HUES48 (cell line): ENCODE data around the gene DYSF.

Experiments
- H3K27ac ChIP-seq: one replicate; pipeline ENCODE4 v1.7.0; 2013; ENCODE audit warnings: low read depth, low read length, inconsistent platforms
- H3K27me3 ChIP-seq: 2 replicates; pipeline ENCODE4 v1.6.1; 2013; ENCODE audit warnings: mild to moderate bottlenecking, low read length; ENCODE audit not compliant: control insufficient read depth, insufficient read depth
- H3K36me3 ChIP-seq: 2 replicates; pipeline ENCODE4 v1.6.1; 2013; ENCODE audit warnings: low read length; ENCODE audit not compliant: control insufficient read depth, insufficient read depth
- H3K4me1 ChIP-seq: 2 replicates; pipeline ENCODE4 v1.6.1; 2013; ENCODE audit warnings: mild to moderate bottlenecking, low read length; ENCODE audit not compliant: control insufficient read depth, insufficient read depth
- H3K4me3 ChIP-seq: 2 replicates; pipeline ENCODE4 v1.5.1; 2013; ENCODE audit warnings: mild to moderate bottlenecking, low read depth, low read length
- H3K9ac ChIP-seq: 2 replicates; pipeline ENCODE4 v1.6.1; 2013; ENCODE audit warnings: mild to moderate bottlenecking, low read depth, low read length, moderate library complexity
- H3K9me3 ChIP-seq: 2 replicates; pipeline ENCODE4 v1.6.1; 2013; ENCODE audit warnings: low read length; ENCODE audit not compliant: control insufficient read depth, insufficient read depth

The DYSF gene

GRCh38 chr2:71564361-71564760 lies 111.0 kb downstream of the DYSF start:
- no peak overlapping the region for H3K4me3 ChIP-seq
- no peak overlapping the region for H3K9ac ChIP-seq
- no peaks in the 10 kb centered on the region for H3K27me3 ChIP-seq
- H3K36me3 ChIP-seq = no peaks in the 10 kb centered on the region
- H3K9me3 ChIP-seq = no peaks in the 10 kb centered on the region
- H3K27ac ChIP-seq = no peak overlapping the region
- no peaks in the 10 kb centered on the region for H3K4me1 ChIP-seq

- Histone ChIP-seq H3K4me3 (no peak overlapping the region), H3K9me3 (no peaks in the 10 kb centered on the region), H3K9ac (no peak overlapping the region), H3K27ac (no peak overlapping the region), H3K27me3 (no peaks in the 10 kb centered on the region), H3K36me3 (no peaks in the 10 kb centered on the region), H3K4me1 (no peaks in the 10 kb centered on the region)
These were observed 111.4 kb downstream of the DYSF start for GRCh38 chr2:71564790-71565189.

GRCh38 chr2:71566372-71566771 lies 113.0 kb downstream of the DYSF start:
- no peaks in the 10 kb centered on the region for H3K4me1 ChIP-seq
- peaks cover 6% of the 10 kb centered on the region; the same call in 1 of the 2 replicates for H3K36me3 ChIP-seq
- H3K4me3 ChIP-seq = no peak overlapping the region
- H3K9me3 ChIP-seq = peaks cover 9% of the 10 kb centered on the region
- no peak overlapping the region for H3K27ac ChIP-seq
- no peaks in the 10 kb centered on the region for H3K27me3 ChIP-seq
- H3K9ac ChIP-seq = no peak overlapping the region

- Histone ChIP-seq H3K36me3 (peaks cover 6% of the 10 kb centered on the region; the same call in 1 of the 2 replicates), H3K9me3 (peaks cover 9% of the 10 kb centered on the region)
These were observed 114.3 kb downstream of the DYSF start for GRCh38 chr2:71567625-71568024.

GRCh38 chr2:71568103-71568502 lies 114.7 kb downstream of the DYSF start:
- Histone ChIP-seq H3K9ac (no peak overlapping the region), H3K4me1 (no peaks in the 10 kb centered on the region), H3K4me3 (no peak overlapping the region), H3K9me3 (peaks cover 9% of the 10 kb centered on the region), H3K27ac (no peak overlapping the region), H3K36me3 (peaks cover 6% of the 10 kb centered on the region; the same call in 1 of the 2 replicates), H3K27me3 (no peaks in the 10 kb centered on the region)

More at GRCh38 chr2:71567625-71568024, 114.3 kb downstream of the DYSF start:
- Histone ChIP-seq H3K9ac (no peak overlapping the region), H3K4me3 (no peak overlapping the region), H3K27ac (no peak overlapping the region), H3K4me1 (no peaks in the 10 kb centered on the region), H3K27me3 (no peaks in the 10 kb centered on the region)

- Histone ChIP-seq H3K36me3 (peaks cover 6% of the 10 kb centered on the region; the same call in 1 of the 2 replicates), H3K4me1 (no peaks in the 10 kb centered on the region), H3K9me3 (peaks cover 9% of the 10 kb centered on the region)
These were observed 117.2 kb downstream of the DYSF start for GRCh38 chr2:71570511-71570910.

GRCh38 chr2:71570951-71571460 lies 117.6 kb downstream of the DYSF start:
- Histone ChIP-seq H3K4me3 (no peak overlapping the region), H3K9ac (no peak overlapping the region), H3K9me3 (peaks cover 9% of the 10 kb centered on the region), H3K27ac (no peak overlapping the region), H3K27me3 (no peaks in the 10 kb centered on the region), H3K4me1 (no peaks in the 10 kb centered on the region), H3K36me3 (peaks cover 6% of the 10 kb centered on the region; the same call in 1 of the 2 replicates)

More at GRCh38 chr2:71570511-71570910, 117.2 kb downstream of the DYSF start:
- Histone ChIP-seq H3K4me3 (no peak overlapping the region), H3K27ac (no peak overlapping the region), H3K27me3 (no peaks in the 10 kb centered on the region), H3K9ac (no peak overlapping the region)

GRCh38 chr2:71571945-71572344 lies 118.6 kb downstream of the DYSF start:
- no peaks in the 10 kb centered on the region for H3K27me3 ChIP-seq
- no peak overlapping the region for H3K9ac ChIP-seq
- no peaks in the 10 kb centered on the region for H3K4me1 ChIP-seq
- peaks cover 9% of the 10 kb centered on the region for H3K9me3 ChIP-seq
- no peak overlapping the region for H3K4me3 ChIP-seq
- no peak overlapping the region for H3K27ac ChIP-seq
- peaks cover 6% of the 10 kb centered on the region; the same call in 1 of the 2 replicates for H3K36me3 ChIP-seq

GRCh38 chr2:71575966-71576365 lies 122.6 kb downstream of the DYSF start:
- Histone ChIP-seq H3K27ac (no peak overlapping the region), H3K4me3 (no peak overlapping the region), H3K36me3 (peaks cover 3% of the 10 kb centered on the region; the same call in 1 of the 2 replicates), H3K9me3 (peaks cover 3% of the 10 kb centered on the region), H3K4me1 (no peaks in the 10 kb centered on the region), H3K27me3 (no peaks in the 10 kb centered on the region), H3K9ac (no peak overlapping the region)

GRCh38 chr2:71576541-71576940 lies 123.2 kb downstream of the DYSF start:
- H3K36me3 ChIP-seq = no peaks in the 10 kb centered on the region
- H3K9me3 ChIP-seq = no peaks in the 10 kb centered on the region
- H3K4me3 ChIP-seq = no peak overlapping the region
- no peaks in the 10 kb centered on the region for H3K4me1 ChIP-seq
- no peaks in the 10 kb centered on the region for H3K27me3 ChIP-seq
- H3K9ac ChIP-seq = no peak overlapping the region
- H3K27ac ChIP-seq = no peak overlapping the region

- H3K27ac ChIP-seq = no peak overlapping the region
- no peaks in the 10 kb centered on the region for H3K4me1 ChIP-seq
- no peaks in the 10 kb centered on the region for H3K36me3 ChIP-seq
- H3K27me3 ChIP-seq = no peaks in the 10 kb centered on the region
- no peak overlapping the region for H3K9ac ChIP-seq
- H3K9me3 ChIP-seq = no peaks in the 10 kb centered on the region
- H3K4me3 ChIP-seq = no peak overlapping the region
These were observed 123.8 kb downstream of the DYSF start for GRCh38 chr2:71577209-71577608.
